GM18526 (cell line): ENCODE data around the gene RYR1.

Experiments used
- POLR2A ChIP-seq: IDR thresholded peaks from 3 replicates; pipeline ENCODE4 v1.6.1; 2011; ENCODE audit not compliant: insufficient read length; ENCODE audit errors: extremely low read depth

Gene RYR1

DNA sequence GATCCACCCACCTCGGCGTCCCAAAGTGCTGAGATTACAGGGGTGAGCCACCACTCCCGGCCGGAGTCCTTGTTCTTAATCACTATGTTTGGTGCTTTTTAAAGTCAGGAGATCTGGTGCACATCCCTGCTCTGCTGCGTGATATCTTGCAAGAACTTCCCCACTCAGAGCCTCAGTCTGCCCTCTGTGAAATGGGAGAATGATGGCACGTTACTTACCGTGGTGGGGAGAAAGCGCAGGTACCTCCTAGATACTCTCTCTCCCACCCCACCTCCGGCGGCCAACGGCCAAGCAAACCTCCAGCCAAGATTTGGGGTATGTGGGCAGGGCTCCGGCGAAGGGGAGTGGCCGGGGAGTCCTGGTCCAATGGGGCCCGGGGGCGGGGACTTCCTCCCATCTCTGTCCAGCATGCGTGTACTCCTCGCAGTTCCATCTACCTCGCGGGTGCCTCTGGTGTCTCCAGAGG lies at the start of gene RYR1:
Gene RYR1 (plus strand): TSS at position 424 of the 466 bp plus-strand sequence. CDS start 139 bp downstream, outside the sequence.
- no peak for TF ChIP-seq POLR2A

DNA sequence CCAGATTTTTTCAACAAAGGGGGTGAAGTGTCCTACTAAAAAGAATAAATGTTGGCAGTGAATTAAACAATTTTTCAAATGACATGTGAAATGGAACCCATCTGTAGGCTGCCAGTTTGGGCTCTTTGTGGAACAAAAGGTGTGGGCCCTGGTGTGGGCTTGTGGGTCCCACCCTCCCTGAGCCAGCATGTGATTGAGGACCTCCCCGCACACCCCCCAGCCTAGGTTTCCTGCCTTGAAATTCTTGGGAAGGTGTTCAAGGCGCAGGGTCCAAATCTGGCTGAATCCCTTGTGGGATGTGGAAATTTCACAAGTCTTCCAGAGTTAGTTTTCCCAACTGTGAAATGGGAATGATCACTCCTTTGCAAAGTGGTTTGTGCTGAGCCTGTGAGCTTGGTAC lies 49.7 kb upstream of the RYR1 start:
- no peak for TF ChIP-seq POLR2A

DNA sequence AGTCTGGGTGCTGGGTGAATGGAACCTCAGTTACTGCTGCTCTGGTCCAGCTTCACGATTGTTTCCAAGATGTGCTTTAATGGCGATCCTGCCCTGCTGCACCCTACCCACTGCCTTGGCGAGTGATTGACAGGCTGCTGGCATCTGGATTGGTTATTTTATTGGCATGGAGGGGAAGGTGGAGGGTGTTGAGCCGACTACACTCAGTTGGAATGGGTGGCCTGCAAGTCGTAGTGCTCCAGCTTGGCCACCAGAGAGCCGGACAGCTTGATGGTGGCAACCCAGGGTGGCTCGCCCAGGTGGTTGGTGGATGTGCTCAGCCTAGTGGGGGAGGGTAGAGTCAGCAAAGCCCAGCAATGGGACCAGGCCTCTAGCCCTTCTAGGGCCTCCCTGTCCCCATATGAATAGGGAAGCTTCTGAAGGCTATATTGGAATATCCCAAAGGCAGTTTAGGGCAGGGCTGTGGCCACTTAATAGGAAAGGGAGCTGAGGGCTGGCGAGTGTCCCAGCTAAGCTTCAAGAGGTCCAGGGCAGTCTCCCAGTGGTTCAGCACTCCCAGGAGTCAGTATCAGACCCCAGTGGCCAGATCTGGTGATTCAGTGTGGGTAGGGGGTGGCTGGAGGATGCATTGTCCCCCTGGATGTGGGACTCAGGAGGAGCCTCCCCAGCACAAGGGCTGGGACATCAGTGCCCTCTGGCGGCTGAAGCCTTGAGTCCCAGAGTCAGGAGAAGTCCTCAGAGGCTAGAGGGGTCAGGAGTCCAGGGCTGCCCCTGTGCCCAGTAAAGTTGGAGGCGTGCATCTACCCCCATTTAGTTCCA lies 49.1 kb upstream of the RYR1 start:
- TF ChIP-seq POLR2A: no peak

DNA sequence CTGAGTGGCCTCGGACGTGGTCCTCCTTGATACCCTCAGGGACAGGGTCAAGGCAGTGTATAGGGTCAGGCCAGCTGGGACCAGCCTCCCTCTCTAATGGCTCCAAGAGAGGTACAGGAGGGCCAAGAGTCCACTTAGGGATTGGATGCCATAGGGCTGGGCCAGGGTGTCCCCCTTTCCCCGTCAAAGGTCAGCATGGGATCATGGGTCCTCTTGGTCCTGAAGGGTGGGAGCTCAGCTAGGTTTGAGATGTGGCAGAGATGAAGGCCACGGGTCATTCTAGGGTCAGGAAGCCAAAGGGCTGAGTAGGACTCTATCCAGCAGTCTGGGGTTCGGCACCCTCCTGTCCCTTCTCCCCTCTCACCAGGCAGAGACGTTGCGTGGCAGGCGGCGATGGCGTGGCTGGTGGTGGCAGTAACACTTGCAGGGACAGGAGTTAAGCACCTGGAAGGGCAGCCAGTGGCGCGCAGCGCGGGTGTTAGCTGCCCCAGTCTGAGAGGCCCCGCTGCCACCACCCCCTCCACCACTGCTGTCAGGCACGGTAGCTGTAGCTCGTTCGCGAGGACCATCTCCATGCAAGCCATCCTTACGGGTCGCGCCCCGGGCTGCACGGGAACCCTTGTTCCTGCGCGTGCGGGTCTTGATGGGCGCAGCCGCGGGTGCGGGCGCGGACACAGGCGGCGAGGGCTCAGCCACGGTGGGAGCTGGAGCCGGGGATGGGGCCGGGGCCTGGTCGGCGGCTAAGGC lies 48.3 kb upstream of the RYR1 start:
- no peak for TF ChIP-seq POLR2A

DNA sequence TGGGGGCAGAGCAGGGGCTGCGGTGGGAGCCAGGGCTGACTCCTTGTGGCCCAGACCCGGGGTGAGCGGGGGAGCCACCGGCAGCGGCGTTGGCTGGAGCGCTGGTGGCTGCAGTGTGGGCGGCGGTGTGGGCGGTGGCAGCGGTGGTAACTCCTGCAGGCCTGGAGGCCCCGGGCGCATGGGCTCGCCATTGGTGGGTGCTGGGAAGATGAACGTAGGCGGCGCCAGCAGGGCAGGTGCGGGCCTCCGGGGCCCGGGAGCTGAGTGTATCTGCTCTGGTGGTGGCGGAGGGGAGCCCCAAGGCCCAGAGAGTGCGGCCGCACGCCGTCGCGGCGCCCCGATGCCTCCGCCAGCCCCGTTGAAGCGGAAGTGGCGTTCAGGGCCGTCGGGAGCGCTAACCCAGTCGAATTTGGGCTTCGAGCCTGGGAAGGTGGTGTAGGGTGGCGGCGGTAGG lies 47.7 kb upstream of the RYR1 start:
- TF ChIP-seq POLR2A: no peak

DNA sequence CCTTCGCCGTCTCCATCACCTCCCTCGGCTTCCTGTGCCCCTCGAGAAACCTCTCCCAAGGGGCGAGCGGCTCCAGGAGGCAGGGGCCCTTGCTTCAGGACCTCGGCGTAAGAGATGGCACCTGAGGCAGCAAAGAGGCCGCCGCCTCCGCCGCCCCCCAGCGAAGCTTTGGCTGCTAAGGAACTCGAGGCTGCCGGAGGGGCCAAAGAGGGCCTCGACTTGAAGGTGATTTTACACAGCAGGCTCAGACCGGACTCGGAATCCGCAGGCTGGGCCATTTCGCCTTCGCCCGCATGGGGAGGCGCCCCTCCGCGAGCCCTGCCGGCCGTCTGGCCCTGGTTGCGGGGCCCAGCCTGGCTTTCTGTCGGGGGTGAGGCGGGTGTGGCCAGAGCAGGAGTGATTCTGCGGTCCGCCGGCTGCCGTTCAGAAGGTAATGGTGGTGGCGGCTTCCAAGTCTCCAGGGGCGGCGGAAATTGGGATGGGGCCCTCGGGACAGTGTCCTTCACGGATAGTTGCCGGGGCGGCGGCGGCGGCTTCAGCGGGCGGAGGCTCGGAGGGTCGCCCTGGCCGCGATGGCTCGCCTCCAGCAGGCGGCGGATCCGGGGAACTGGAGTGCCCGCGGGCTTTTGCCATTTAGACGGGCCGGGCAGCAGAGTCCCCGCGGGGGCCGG lies 47.1 kb upstream of the RYR1 start:
- no peak for TF ChIP-seq POLR2A

DNA sequence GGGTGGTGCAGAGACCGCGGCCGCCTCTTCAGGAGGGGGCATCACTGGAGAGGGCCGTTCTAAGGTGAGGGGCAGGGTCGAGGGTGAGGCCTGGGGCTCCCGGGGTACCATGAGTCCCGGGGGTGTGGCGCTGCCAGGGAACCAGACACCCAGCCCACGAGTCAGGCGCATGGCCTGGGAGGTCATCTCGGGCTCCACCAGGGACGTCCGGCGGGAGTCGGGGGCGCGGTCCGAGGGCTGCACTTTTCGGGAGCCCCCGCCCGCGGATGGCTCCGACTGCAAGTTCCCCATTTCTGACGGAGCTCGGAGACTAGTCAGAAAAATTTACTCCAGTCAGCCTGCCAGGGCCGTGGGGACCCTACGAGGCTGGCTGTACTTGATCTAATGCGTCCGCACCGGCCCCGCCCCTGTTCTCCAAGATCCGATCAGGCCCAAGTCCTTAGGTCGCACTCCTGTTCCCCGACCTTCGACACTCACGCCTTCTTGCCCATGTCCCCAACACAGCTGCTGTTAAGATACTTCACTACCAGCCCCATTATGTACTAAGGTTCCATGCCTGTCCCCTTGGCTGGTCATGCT lies 46.4 kb upstream of the RYR1 start:
- TF ChIP-seq POLR2A: no peak

DNA sequence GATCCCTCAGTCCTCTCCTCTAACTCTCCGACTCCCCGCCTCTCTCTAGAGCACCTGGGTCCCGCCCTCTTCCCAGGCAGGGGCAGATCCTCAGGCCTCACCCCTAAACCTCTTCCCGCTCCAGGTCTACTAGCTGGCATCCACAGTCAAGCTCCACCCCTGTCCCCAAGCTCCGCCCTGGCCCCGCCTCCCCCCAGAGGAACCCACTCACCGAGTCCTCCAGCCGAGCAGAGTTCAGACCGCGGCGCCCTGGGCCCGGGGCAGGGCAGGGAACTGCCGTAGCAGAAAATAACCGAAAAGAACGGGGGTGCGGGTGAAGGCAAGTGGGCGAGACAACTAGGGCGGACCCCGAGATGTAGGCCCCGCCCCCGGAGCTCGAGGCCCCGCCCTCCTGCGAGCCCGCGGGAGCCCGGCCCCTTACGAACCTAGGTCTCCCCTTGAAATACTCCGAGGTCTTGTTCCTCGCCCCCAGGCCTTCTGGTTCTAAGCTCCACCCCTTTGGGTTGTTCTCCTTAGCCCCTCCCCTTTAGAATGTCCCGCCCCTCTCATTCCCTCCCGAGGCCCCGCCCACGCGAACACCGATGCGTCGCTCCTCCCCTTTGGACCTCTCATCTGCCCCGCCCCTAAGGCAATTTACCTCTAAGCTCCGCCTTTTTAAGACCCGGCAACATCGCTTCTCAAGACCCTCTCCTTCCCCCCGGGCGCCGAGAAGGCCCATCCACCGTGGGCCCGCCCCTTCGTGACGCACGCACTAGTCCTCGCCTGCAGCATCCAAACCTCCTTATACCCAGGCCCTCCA lies 45.7 kb upstream of the RYR1 start, which contains the start of gene GGN:
Gene GGN (minus strand): TSS at position 485 of the 799 bp plus-strand sequence. CDS start 773 bp downstream, outside the sequence.
- peak; percentile 25 for TF ChIP-seq POLR2A

DNA sequence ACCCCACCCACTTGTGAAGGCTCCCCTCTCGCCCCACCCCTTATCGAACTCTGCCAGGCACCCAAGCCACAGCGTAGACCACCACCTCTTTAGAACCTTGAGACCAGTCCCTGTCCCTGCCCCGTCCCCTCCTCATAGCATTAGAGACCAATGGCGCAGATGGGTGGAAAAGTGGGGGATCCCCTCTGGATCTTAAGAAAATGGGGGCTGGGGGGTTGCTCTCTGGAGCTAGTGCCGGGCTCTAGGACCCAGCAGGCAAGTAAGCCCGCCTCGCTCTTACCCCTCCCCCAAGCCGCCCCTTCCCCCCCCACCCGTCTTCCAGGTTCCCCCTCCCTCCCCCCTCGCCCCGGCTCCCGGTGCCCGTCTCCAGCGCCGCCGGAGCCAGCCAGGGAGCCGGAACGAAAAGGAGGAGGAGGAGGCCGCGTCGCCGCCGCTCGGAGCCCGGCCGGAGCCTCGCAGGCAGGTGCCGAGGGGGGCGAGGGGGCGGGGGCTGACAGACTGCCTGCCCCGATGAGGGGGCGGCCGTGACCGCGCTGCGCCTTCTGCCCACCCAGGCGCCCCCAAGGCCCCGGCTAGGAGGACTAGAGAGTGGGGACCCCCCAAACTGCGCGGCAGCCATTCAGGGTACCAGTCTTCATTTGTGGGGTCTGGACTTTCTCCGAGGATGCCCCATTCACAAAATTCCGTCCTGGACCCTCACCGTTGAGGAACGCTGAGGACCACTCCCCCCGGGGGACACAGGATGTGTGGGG lies 45.0 kb upstream of the RYR1 start, which contains the start of gene SPRED3:
Gene SPRED3 (plus strand): TSS at position 349 of the 752 bp plus-strand sequence. CDS start 1,606 bp downstream, outside the sequence.
- TF ChIP-seq POLR2A: no peak

DNA sequence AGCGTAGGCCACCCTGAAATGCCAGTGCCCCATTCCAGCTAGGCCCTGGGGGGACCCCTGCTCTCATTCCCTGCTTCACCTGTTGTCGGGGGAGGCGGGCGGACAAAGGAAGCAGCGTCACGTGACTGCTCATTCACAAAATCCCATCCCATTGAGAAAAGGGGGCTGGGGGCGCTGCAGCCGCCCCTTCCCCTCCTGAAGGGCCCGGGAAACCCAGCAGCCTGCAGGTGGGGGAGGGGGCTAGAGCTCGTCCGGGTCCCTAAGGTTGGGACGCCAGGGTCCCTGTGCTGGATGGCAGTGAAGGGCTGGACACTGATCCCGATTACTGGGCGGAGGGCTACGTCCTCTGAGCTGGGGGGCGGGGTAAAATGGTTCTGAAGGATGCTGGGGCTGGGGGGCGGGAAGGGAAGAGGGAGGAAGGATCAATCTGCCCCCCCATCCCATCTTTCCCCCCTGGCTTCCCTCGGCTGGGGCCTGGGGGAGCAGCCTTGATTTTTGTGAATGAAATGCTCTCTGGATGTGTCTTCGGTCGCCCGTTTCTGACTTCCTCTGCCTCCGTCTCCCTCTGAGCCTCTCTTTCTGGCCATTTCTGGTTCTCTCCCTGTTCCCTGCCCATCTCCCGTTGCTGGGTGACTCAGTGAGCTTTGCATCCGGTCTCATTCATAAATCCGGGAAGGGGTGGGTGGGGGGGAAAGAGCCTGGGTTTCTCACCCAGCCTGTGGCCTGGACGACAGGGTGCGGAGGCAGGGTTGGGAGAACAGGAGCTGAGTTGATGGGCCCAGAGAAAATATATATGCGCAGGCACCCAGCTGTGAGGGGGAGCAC lies 44.2 kb upstream of the RYR1 start:
- TF ChIP-seq POLR2A: no peak

DNA sequence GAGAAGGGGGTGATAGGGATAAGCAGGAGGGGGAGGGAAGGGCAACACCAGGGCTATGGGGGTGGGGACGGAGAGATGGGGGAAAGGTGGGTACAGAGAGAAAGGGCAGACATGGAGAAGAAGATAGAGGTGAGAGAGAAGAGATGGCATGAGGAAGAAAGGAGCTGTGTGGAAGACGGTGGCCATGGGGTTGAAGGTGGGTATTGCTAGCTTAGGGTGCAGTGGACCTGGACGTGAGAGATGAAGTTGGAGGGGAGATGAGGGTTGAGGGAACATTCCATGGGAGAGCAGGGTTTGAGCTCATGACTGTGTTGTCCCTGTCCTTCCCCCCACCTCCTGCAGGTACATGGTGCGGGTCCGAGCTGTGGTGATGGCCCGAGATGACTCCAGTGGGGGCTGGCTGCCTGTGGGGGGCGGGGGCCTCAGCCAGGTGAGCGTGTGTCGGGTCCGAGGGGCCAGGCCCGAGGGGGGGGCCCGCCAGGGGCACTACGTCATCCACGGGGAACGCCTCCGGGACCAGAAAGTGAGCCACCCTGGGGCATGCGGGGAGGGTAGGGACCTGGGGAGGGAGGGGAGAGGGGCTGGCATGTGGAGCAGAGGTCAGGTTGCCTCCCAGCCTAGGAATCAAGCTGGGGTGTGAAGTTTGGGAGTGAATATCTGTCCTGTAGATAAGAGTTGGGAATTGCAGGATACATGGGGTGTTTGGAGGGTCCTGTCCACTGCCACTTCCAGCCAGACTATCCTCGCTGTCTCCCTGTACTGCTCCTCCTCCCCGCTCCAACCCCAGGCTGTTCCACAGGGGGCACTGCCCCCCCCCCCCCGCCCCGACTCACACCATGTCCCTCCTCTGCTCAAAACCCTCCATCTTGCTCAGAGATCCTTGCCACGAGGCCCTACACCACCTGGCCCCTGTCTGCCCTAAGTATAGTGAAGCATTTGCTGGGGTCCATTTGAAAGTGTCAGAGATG lies 43.2 kb upstream of the RYR1 start:
- TF ChIP-seq POLR2A: no peak
